GM21423 (cell line): ENCODE data around the gene TPCN2.
"Not testable (repeated sequence)": the region's sequence is repeated elsewhere in the genome, so short reads cannot be mapped to it uniquely, and the experiment has no call there.

Experiments
- ATAC-seq: cut with Tn5 transposase; IDR thresholded peaks from one replicate; pipeline ENCODE4 v1.9.1; 2021; ENCODE audit warnings: mild to moderate bottlenecking, moderate library complexity; ENCODE audit not compliant: unreplicated experiment

TPCN2 gene

GRCh38 chr11:69141742-69142141 is 93.0 kb downstream of the TPCN2 start:
- no peak for ATAC-seq

GRCh38 chr11:69142895-69143294 is 94.2 kb downstream of the TPCN2 start:
- ATAC-seq = no peak

- no peak for ATAC-seq
These were observed 95.8 kb downstream of the TPCN2 start for GRCh38 chr11:69144316-69145049.

- no peak for ATAC-seq
These were observed 96.3 kb downstream of the TPCN2 start for GRCh38 chr11:69145050-69145380.

GRCh38 chr11:69148377-69148762 is 99.6 kb downstream of the TPCN2 start:
- no peak for ATAC-seq

- no peak for ATAC-seq
These were observed 100.1 kb downstream of the TPCN2 start for GRCh38 chr11:69148806-69149205.

GRCh38 chr11:69149338-69150045 is 100.8 kb downstream of the TPCN2 start:
- ATAC-seq = not testable (repeated sequence)

- ATAC-seq = no peak
These were observed 101.4 kb downstream of the TPCN2 start for GRCh38 chr11:69150175-69150574.

GRCh38 chr11:69151836-69152235 is 103.1 kb downstream of the TPCN2 start:
- no peak for ATAC-seq

- no peak for ATAC-seq
These were observed 104.1 kb downstream of the TPCN2 start for GRCh38 chr11:69152733-69153421.

GRCh38 chr11:69153661-69154060 is 104.9 kb downstream of the TPCN2 start:
- no peak for ATAC-seq

GRCh38 chr11:69154211-69154913 is 105.6 kb downstream of the TPCN2 start:
- ATAC-seq = no peak

- ATAC-seq = no peak
These were observed 106.2 kb downstream of the TPCN2 start for GRCh38 chr11:69154938-69155301.

- no peak for ATAC-seq
These were observed 106.8 kb downstream of the TPCN2 start, which contains the start of gene SMIM38 for GRCh38 chr11:69155302-69156234. Gene SMIM38, plus strand, starts transcription at chr11:69155935. Its CDS starts 1,912 bp downstream, at chr11:69157847.

- ATAC-seq = no peak
These were observed 107.5 kb downstream of the TPCN2 start for GRCh38 chr11:69156235-69156639.

- no peak for ATAC-seq
These were observed 108.0 kb downstream of the TPCN2 start for GRCh38 chr11:69156673-69157155.

- no peak for ATAC-seq
These were observed 108.6 kb downstream of the TPCN2 start for GRCh38 chr11:69157156-69157821.

GRCh38 chr11:69157822-69158231 is 109.1 kb downstream of the TPCN2 start:
- ATAC-seq = no peak

GRCh38 chr11:69158301-69159149 is 109.8 kb downstream of the TPCN2 start:
- no peak for ATAC-seq
